NCI-H2171 treated with DMSO at 0.1 percent for 48 hours (cell line): ENCODE measurements around the gene COL9A2.

ENCODE experiments used
- DNase-seq: peaks from one replicate; lab custom pipeline; 2025; lab: John Stamatoyannopoulos, UW

The COL9A2 gene

DNA sequence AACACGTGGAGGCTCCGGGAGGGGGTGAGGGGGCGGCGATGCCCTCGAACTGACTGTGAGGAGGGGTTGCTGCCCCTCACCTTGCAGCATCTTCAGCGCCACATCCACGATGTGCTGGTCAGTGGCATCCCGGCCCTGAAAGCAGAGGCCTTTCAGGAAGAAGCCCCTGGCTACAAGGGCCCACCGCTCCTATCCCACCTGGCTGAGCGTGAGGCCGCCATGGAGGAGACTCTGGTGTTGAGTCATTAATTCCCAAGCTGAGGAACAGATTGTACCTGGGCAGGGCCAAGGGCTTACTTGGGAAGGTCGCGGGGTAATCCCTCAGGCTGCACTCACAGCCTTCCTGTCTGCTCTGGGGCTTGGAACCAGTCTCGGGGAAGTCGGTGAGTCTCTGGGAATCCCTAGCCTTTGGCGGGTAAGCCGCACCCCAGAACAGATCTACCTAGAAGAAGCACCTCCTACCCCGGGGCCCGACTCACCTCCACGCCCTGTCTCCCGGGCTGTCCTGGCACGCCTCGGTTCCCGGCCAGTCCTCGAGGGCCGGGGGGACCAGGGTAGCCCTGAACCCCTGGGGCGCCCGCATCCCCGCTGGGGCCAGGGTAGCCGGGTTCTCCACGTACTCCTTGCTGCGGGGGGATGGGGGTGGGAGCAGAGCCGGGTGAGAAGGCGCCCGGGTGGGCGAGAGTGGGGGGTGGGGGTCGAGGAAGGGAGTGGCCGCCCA, 13.9 kb downstream of the COL9A2 start:
- no peak for DNase-seq

DNA sequence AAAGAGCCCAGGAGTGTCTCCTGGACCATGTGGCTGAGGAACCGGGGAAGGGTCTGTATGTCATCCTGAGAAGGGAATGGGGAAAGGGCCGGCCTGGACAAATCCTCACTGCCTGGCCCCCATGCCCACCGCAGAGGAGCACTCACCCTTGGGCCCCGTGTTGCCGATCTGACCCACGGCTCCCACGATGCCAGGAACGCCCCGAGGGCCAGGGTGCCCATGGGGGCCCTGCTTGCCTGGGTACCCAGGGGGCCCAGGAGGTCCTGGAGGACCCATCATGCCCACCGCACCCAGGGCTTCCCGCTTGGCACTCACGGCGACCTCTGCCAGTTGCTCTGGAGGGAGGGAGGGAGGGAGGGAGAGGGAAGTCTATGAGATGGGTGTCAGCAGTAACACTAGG, 14.6 kb downstream of the COL9A2 start:
- DNase-seq = no peak

- no peak for DNase-seq
Observed at GRCh38 chr1:40301541-40302299, 15.4 kb downstream of the COL9A2 start.

GRCh38 chr1:40301066-40301465, 16.0 kb downstream of the COL9A2 start:
- no peak for DNase-seq

GRCh38 chr1:40300651-40301050, 16.4 kb downstream of the COL9A2 start:
- DNase-seq = no peak

DNA sequence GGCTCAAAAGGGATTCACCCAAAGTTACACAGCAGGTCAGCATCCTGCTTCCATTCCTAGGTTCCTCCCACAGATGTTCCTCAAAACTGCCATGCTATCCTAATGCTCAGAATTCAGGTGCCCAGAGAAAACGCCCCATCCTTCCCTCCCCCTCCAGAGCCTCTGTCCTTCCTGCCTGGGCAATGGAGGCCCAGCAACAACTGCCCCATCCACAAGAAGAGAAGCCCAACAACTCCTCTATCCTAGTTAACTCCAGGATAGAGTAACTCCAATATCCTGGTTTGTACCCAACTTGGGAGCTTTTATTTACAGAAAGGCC, 16.9 kb downstream of the COL9A2 start:
- no peak for DNase-seq

DNA sequence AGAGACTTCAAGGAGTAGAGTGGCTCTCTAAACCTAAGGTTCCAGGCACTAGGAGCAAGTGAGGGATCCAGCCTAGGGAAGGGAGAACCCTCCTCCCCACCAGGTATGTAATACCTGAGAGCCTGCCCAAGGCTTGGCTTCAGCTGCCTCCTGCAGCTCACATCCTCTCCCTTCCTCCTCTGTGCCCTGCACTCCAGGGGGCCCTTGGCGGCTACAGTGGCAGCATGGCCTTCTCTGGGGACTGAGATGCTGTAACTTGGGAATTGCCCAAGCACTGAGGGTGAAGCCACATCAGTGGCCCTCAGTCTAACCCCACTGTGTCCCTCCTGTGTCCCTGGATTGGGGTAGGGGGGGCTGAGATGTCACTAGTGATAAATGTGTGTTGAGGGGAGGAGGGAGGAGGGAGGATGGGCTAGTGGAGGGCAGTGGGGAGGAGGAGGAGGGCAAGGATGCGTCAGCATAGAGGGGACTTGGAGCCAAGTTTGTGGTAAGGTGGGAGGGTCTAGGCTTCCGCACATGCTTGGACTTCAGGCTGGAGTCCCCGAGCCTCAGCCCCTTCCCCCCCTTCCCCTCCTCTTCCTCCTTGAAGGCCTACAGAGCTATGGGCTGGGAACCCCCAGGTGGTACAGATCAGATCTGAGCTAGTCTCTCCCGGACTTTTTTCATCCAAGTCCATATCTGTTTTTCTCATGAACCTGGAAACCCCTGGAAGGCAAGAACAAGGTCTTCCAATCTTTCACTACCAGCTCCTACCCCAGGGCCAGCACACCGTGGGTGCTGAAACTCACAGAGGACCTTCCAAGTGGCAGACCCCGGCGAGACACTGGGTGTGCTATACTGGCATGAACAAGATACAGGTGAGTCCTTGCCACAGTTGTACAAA, 17.5 kb downstream of the COL9A2 start:
- no peak for DNase-seq

- DNase-seq = no peak
Observed at GRCh38 chr1:40291293-40291692, 25.8 kb downstream of the COL9A2 start.

DNA sequence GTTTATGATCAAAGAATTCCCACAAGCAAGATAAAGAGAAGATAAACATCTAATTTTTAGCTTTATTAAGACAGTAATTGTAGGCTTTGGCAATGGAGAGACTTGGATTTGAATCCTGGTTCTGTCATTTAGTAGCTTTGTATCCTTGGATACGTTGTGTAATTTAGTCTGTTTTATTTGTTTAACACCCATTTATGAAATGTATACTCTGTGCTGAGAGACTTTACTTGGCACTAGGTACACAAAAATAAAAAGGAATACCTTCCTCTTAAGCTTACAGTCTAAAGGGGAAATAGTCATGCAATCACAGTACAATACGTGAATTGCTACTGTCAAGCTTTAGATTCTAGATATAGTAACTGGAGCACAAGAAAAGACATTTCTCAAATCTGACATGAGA, 35.2 kb downstream of the COL9A2 start:
- no peak for DNase-seq

DNA sequence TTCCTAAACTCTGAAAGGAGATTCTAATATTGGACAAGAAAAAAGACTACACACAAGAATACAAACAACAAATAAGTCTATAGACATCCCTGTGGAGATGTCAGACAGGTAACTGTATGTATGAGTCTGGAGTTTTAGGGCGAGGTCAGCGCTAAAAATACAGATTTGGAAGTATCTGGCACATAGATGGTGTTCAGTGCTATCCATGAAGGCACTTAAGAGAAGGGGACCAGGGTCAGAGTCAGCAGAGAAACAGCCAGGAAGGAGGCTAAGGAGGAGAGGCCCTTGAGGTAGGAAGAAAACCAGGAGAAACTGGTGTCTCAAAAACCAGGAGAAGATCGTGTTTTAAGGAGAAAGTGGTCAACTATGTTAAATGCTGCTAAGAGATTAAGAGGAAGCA, 41.0 kb downstream of the COL9A2 start:
- no peak for DNase-seq

- DNase-seq = no peak
Observed at GRCh38 chr1:40274331-40274730, 42.8 kb downstream of the COL9A2 start.

GRCh38 chr1:40273547-40274166, 43.4 kb downstream of the COL9A2 start:
- DNase-seq = no peak

GRCh38 chr1:40272653-40273213, 44.4 kb downstream of the COL9A2 start:
- no peak for DNase-seq

- DNase-seq = no peak
Observed at GRCh38 chr1:40270152-40270834, 46.8 kb downstream of the COL9A2 start.

GRCh38 chr1:40268211-40268610, 48.9 kb downstream of the COL9A2 start:
- DNase-seq = no peak

DNA sequence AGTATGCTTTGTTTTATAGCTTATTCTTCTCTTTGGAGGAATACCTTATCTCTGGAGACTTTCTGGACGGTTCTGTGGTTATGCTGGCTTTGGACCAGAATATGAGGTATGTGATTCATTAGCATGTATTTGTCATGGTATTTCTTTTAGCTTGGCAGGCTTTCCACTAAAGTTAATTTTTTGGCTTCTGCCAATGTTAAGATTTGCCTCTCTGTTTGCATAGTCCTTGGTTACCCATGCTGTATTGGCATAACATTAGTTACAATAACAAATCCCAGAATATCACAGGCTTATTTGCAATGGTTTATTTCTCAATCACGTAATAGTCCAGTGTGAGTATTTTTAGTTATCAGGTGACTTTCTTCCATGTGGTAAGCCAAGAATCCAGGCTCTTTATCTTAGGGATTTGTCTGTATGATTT, 49.3 kb downstream of the COL9A2 start:
- DNase-seq = no peak

DNA sequence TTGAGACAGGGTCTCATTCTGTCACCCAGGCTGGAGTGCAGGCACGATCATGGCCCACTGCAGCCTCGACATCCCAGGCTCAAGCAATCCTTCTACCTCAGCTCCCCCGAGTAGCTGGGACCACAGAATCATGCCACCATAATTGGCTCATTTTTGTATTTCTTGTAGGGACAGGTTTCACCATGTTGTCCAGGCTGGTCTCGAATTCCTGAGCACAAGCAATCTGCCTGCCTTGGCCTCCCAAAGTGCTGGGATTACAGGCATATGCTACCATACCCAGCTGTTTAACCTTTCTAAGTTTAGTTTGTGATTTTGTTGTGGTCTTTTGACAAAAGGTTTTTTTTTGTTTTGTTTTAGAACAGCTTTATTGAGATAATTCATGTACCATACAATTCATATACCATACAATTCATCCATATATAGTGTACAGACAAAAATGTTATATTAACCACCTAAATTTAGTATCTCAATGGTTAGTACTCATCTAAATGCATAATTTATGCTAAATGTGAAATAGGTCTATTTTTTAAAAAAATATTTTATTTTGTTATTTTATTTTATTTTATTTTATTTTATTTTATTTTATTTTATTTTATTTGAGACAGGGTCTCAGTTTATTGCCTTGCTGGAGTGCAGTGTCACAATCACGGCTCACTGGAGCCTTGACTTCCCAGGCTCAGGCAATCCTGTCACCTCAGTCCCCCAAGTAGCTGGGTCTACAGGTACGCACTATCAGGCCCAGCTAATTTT, 50.1 kb downstream of the COL9A2 start:
- DNase-seq = no peak

DNA sequence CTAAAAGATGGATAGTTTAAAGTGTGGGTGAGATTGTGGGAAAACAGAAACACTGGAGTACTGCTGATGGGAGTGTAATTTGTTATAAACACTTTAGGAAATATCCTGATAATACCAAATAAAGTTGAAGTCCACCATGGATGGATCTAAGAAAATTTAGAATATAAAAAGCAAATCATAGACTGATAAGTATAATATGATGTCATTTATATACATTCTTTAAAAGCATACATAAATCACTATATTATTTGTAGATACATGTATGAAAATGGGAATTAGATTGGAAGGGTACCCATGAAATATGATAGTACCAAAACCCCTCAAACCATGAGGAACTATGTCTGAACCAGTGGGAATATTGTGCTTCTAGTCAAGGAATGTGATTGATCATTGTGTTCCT, 51.2 kb downstream of the COL9A2 start:
- DNase-seq = no peak

- DNase-seq = no peak
Observed at GRCh38 chr1:40265298-40265697, 51.8 kb downstream of the COL9A2 start.

GRCh38 chr1:40264354-40264781, 52.7 kb downstream of the COL9A2 start:
- DNase-seq = no peak

DNA sequence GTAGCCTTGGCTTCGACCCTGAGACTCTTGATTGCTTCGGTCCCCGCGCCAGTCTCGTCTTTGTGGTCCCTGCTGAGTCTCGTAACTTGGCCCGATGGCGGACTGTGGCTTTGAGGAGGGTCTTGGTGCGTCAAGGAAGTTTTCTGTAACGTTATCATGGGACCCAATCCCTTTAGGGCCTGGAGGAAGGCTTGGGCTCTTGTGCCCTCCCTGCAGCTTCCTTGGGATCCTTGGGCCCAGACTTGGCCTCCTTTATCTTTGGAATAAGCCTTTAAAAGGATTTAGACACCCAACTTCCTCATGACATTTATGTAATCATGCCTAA, 58.7 kb downstream of the COL9A2 start:
- DNase-seq = no peak
